ENCODE results near the gene OR52I2.

OR52I2 gene

DNA sequence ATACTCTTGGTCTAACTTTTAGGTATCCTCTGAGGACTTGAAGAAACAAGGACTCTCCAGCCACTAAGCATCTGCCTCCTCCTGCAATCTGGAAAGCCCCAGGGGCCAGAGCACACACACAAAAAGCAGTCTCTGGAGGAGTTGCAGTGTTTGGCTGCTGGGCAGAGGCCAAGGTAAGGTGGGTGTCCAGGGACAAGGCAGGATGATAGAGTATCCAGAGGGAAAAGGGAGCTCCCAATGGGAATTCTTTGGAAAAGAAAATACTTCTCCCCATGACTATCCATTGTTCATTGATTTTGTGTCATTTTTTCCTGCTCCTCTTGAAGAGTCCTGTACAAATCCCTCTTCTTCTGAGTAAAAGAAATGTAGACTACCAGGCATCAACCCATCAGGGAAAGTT is at the start of gene OR52I2:
TSS of gene OR52I2 (plus strand) at position 301 of the 400 bp plus-strand sequence.
- no peak for DNase-seq

DNA sequence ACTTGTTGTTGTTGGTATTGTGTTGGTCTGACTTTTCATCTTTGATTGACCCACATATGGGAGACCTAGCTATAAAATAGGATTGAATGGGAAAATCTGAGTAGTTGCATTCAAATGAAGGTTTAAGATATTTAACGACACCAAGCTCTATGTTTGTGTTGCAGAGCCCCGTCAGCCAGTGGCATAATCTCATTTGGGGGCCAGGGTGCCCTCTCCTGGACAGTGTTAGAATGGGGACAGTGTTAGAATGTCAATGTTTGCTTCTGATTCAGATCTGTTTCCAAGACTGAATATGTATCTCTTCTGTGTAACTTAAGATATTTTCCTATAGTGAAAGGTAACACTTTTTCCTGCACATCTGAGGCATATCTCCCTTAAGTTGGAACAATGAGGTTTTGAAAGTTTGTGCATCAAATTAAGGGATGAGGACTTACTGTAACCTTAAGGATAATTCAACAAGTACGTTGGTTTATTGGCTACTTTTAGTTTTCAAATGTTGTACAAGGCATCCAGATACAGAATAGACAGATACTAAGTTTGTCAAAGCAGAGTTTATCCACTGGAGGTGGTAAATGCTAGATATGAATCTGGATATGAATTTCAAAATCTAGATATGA is 41.8 kb upstream of the OR52I2 start:
- DNase-seq: peak in 1 of 4 experiments; percentile 16

DNA sequence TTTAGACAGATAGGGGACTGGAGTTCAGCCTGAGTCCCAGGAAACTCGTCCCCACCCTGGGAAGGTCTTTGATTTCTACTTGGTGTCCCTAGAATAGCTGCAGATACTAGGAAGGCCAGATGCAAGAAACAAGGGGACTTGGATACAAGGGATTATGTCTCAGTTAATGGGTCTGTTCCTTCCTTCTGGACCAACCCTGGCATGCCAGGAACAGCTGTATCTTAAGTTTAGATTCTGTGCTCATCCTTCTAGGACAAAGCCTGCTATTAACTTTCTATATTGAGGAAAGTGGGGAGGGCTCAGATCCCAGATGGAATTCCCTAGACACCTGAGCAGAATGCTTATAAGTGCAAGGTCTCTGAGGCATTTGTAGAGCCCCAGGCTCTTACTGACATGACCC is 40.5 kb upstream of the OR52I2 start:
- no peak for DNase-seq

DNA sequence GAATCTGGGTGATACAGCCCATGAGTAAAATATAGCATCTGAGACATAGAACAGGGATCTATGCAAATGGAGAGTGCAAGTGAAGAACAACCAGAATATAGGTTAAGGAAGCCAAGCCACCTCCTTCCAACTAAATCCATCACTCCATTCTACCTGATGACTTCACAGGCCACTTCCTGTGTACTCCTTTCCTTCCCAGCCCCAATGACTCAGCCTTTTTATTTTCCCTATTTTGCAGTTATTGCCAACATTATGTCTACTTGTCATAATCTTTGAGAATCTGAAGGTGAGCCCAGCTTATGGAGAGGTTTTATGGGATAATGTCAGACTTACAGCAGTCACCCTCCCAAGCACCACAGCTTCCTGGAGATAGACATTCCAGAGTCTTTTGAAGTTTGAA is 38.0 kb upstream of the OR52I2 start:
- DNase-seq: no peak

DNA sequence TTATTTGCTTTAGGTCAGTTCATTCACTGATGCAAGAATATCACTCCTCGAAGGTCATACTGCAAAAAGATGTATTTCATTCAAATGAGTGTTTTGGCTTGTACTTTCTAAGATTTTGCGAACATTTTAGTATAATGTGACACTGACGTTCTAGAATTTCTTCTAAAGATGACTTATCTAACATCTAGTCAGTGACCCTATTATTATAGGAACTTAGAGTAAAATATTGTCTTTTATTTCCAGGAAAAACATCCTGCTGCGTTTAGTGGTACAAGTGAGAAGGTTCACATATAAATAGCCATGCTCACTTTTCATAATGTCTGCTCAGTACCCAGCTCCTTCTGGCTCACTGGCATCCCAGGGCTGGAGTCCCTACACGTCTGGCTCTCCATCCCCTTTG is 36.7 kb upstream of the OR52I2 start, which contains the start of gene OR52M1:
TSS of gene OR52M1 (plus strand) at position 301 of the 400 bp plus-strand sequence. CDS start at position 301, 0 bp downstream.
- no peak for DNase-seq

DNA sequence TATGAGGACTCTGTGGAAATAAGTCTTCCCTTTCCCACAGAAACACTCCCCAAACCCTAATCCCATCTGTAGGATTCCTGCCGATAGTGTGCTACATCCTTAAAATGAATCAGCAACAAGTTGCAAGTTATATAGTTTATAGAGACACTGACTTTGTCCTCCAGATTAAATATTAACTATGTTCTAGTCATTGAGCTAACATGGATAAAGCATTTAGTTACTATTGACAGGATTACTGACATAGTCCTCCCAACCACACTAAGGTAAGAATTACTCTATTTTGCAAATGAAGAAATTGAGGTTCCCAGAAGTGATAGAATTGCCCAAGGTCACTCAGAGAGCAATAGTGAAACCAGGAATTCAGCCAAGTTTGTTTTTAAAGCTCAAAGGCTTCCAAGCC is 34.7 kb upstream of the OR52I2 start:
- DNase-seq: no peak

DNA sequence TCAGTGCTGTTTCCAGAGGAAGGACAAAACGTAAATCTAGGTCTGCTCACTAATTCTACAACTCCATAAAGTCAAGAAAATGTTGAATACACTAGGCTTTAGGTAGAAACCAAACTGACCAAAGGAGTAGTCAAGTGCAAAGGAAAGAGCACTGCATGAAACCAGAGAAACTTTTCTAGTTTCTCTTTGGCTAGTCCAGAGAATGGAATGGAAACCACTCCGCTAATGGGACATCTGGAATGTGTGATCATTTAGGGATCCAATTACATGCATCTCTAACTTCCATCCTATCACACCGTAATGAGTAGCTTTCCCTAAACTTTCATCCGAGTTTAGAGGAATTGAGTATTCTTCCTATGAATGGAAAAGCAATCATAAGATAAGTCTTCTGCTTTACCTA is 34.1 kb upstream of the OR52I2 start:
- no peak for DNase-seq

DNA sequence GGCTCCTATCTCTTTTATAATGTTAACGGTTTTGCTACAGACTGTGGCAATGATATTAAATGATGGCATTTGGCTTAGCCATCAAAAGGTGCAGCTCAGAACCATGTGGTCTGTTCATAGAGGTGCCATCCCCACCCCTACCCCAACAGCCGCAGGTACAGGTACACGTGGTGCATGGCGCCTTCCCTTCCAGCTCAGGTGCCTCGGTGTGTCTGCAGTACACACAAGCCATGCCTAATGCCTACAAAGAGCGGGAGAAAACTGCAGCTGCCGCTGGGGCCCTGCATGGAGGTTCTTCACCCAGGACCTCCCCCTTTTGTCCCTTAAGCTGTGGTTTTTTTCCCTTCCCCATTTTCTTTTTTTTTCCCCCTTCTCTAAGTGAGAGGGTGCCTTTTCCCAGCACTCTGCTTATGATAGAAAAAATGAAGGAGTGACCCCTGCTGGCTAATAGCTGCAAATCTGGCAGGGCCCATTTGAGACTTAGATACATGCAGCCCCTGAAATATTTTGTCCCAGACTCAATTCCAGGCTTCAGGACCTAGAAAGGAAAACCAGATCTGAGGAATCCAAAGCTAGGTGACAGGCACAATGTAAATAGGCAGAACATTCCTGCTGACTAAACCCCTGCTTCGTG is 30.1 kb upstream of the OR52I2 start:
- no peak for DNase-seq

DNA sequence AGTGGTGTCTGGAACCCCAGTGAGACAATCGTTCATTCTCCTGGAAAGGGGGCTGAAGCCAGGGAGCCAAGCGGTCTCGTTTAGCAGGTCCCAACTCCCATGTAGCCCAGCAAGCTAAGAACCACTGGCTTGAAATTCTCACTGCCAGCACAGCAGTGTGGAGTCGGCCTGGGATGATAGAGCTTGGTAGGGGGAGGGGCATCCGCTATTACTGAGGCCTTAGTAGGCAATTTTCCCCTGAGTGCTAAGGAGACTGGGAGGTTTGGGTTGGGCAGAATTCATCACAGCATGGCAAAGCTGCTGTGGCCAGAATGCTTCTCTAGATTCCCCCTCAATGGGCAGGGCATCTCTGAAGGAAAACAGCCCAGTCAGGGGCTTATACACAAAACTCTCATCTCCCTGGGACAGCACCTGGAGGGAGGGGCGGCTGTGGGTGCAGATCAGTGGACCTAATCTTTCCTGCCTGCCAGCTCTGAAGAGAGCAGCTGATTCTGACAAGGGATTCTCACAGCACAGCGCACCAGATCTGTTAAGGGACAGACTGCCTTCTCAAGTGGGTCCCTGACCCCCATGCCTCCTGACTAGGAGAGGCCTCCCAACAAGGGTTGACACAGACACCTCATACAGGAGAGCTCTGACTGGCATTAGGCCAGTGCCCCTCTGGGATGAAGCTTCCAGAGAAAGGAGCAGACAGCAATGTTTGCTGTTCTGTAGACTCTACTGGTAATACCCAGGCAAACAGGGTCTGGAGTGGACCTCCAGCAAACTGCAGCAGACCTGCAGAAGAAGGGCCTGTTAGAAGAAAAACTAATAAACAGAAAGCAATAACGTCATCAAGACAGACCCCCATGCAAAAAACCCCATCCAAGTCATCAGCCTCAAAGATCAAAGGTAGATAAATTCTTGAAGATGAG is 21.8 kb upstream of the OR52I2 start:
- no peak for DNase-seq

DNA sequence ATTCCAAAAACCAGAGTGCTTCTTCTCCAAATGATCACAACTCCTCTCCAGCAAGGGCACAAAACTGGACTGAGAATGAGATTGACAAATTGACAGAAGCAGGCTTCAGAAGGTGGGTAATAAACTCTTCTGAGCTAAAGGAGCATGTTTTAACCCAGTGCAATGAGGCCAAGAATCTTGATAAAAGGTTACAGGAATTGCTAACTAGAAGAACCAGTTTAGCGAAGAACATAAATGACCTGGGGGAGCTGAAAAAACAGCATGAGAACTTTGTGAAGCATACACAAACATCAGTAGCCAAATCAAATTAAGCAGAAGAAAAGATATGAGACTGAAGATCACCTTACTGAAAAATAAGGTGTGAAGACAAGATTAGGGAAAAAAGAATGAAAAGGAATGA is 21.1 kb upstream of the OR52I2 start:
- DNase-seq: no peak

DNA sequence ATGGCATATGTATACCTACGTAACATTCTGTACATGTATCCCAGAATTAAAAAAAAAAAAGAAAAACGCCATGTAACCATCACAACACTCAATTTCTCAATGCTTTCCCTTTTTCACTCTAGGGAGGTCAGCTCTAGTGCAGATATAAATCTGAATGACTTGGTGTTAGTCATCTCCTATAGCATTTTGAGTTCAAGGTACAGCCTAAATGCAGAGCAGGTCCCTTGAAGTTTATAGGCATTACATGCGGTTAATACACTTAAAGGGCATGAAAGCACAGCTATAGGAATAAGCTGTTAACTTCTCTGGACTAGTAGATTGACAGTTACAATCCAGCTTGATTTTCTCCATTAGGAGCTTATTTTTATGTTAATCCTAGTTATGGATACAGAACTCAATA is 16.2 kb upstream of the OR52I2 start:
- DNase-seq: no peak

DNA sequence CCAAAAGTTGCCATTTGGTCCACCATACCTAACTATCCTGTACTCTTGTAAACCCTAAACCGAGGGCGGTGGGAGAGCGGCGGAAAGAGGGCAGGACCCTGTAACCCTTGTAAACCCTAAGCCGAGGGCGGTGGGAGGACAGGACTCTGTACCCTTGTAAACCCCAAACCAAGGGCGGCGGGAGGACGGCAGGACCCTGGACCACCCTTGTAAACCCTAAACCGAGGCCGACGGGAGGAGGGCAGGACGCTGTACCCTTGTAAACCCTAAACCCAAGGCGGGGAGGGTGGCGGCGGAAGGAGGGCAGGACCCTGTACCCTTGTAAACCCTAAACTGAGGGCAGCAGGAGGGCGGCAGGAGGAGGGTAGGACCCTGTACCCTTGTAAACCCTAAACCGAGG is 12.5 kb upstream of the OR52I2 start:
- DNase-seq: no peak

DNA sequence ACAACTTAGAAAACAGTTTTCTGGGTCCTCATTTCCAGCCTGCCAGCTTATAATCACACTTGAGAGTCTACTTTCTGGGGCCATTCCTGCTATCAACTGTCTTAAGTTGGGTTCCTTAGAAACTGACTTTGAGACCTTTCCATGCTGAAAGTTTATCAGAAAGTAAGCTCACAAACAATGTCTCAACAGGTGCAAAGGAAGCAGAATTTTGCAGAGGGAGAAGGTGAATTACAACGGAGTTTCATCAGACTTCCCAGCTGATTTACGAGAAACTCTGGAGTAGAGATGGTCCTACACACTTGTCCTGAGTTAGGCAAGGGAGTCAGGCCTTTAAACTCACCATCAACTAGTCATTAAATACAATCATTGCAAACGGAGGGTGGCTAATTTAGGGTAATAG is 4.7 kb upstream of the OR52I2 start:
- DNase-seq: no peak

DNA sequence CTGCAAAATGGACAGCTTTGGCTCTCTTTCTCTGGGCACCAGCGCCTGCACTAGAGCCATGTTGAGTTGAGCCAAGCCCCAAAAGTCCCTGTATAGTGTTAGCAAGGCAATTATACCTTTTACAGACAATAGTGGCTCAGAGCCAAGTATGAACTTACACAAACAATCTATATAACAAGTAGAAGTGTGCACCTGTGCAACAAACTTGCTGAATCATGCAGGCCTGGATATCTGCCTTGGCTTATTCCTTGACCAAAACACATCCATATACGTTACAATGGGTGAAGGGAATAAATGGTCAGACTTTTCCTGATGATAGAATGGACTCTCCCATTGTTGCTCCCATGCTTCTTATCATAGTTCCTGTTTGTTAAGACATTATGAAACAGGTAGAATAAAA is 3.8 kb upstream of the OR52I2 start:
- no peak for DNase-seq

DNA sequence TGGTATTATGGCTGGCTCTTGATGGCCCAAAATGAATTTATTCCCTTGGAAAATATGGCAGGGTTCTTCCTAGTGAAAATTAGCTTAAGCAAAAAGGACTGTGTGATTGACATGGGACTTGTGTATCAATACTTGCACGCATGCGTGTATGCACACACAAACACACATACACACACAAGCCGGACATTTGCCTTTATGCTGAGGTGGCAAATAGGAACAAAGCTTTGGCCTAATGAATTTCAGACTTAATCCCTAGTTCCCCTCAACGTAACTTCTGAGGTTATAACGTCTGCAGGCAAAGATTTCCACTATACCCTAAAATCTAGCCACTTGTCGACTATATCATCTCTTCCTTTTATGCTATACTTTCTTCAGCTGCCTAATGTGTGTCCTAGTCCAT is 2.9 kb upstream of the OR52I2 start:
- DNase-seq: no peak

DNA sequence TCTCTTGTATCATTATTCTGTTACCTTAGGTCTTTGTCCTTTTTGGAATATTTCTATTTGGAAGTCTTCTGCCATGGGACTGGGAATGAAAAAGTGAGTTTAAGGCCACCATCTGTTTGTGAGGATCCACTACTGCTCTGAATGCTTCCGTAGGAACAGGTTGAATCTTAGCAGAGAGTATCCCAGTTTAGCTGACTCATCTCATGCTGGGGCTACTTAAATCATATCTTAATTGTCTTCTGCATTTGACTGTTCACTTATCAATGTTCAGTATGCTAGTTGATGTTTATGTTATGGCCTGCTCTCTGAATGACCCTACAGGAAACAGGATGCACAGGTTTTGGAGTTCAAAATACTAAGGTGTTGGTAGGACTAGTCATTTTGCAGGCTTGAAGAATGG is 1.4 kb upstream of the OR52I2 start:
- DNase-seq: no peak

DNA sequence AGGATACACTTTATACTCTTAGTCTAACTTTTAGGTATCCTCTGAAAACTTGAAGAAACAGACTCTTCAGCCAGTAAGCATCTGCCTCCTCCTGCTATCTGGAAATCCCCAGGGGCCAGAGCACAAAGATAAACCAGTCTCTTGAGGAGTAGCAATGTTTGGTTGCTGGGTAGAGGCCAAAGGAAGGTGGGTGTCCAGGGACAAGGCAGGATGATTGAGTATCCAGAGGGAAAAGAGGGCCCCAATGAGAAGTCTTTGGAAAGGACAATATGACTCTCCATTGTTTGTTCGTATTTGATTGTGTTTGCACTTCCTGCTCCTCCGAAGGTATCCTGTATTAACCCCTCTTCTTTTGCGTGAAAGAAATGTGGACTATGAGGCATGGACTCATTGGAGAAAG is 7.5 kb downstream of the OR52I2 start:
- DNase-seq: no peak

DNA sequence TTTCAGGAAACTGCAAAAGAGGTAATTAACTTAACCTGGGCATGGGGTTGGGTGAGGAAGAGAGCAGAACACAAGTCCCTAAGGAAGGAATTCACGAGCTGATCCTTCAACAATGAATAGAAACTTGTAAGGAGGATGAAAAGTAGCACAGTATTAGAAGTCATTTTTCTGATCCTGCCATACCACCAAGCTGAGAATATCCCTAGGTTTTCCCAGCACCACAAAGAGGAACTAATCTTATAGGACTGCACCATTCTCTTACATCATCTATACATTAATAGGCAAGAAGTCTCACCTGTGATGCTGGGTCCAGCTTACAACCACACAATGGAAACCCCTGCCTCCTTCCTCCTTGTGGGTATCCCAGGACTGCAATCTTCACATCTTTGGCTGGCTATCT is 12.2 kb downstream of the OR52I2 start, which contains the start of gene OR52I1:
TSS of gene OR52I1 (plus strand) at position 301 of the 400 bp plus-strand sequence. CDS start at position 301, 0 bp downstream.
- DNase-seq: no peak

DNA sequence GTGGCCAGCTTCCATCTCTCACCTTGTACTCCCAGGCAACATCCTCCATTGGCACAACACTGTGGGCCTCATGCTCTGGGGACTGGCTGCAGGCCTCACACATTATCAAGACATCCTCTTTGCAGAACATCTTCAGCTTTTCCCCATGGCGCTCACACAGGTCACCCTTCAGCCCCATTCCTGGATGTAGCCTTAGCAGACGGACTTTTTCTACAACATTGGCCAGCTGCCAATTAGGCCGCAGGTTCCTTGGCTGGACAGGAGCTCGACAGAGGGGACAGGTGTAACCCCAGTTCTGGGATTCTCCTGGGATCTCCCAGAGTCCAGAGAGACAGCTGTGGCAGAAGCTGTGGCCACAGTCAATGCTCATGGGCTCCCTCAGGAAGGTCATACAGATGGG is 23.5 kb downstream of the OR52I2 start:
- DNase-seq: no peak

DNA sequence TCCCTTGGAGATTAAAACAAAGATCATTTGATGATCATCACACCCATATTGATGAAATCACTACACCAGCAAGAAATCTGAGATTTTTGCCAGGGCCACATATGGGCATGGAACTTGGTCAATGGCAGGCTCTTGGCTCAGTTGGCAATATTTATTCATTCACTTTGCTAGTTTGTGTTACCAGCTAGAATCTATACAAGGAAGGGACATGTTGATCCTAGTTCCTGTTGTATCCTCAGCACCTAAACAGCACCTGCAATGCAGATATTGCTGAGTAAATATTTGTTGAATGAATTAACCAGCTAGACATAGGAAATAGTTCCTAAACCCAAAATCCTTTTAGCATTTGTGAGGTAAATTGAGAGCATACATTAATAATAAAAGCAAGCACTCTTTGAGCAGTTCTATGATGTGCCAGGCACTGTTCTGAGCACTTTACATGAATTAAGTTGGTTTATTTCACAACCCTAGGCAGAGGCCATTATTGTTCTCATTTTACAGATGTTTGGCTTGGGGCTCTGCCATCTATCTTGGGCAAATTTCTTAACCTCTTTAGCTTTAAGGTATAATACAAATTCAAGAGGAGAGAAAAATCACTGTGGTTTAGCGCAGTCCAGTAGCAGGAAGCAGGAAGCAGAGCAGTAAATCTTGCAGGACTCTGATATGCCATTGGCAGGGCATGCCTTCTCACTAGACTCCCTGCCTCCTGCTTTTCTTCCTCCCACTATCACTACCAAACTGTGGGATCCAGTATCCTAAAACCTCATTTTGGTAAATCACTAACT is 24.9 kb downstream of the OR52I2 start:
- DNase-seq: no peak

DNA sequence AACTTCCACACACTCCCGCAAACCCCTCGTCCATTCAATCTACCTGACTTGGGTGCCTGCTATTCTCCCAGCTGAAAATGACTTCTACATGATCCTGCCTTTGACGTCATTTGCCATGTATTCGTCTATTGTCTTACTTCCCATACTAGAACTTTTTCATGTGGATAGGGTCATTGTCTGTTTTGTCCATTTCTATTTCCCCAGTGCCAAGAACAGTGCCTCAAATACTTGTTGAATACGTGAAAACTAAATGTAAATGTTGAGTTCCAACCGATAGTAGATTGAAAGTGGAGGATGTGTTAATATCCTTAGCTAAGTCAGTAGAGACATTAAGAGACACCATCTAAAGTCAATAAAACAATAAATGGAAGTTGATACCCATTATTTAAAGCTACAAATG is 25.6 kb downstream of the OR52I2 start:
- DNase-seq: no peak

DNA sequence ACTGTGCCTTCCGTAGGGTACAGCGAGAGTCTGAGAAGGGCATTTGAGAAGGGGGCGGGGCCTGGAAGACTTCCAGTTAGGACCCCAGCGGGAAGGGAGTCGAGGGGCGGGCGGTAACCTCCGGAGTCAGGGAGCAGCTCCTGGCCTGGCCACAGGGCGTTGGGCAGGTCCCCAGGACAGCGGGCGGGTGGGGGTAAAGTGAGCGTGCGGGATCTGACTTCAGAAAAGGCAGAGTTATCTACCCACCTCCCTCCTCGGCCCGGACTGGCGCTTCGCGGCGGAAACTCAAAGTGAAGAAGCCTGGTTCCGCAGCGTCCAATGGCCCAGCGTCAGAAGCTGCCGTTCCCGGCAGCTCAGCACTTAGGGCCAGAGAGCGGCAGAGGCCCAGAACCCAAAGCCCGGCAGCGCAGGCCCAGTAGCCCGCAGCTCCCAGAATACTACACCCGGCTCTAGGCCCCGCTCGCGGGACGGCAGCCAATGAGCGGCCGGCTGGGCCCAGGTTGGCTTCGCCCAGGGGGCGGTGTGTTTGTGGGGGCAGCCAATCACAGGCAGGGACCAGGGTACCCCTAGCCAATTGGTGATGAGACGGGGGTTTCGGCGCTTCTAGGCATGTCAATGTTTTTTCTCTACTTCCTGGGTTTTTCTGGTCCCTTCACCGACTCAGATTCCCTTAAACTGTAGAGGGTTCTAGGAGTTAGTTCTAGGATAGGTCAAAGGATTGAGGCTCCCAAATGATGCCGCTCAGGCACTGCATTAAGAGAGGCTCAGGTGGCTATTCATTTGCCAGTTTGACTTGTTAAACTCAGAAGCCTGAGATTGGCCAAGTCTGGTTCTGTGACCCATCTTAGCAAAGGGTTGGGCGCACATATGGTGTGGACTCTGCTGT is 26.5 kb downstream of the OR52I2 start, which contains the start of gene TRIM68:
TSS of gene TRIM68 (minus strand) at position 451 of the 886 bp plus-strand sequence. CDS start 2,727 bp downstream, outside the sequence.
- peak; percentile 88 for DNase-seq

All from activated CD4-positive, CD25-positive, alpha-beta regulatory T cell (primary cell).